ENCODE measurements around the gene PIRT. TPM values are rescaled to one million over a fixed set of nuclear protein-coding genes. Genes with fewer than 3 reads are reported as not detected.

The PIRT gene
- polyA plus RNA-seq (2013), result not detected in 2 replicates

- peak within 1 kb of the TSS; percentile 36 for H3K9ac ChIP-seq (ENCODE audit: low read length)
Observed at GRCh38 chr17:10837921-10838320, at the start of gene PIRT. TSS of gene PIRT (minus strand) at chr17:10838087. CDS start at chr17:10825645, 12,442 bp downstream.

GRCh38 chr17:10881959-10882358 is 44.1 kb upstream of the PIRT start:
- Histone ChIP-seq H3K4me2 (ENCODE audit: low read length) (no peak overlapping the region), H4K12ac (ENCODE audit: low read depth, low read length) (no peak overlapping the region), H3K4ac (ENCODE audit: low read depth, low read length) (no peak overlapping the region), H3K9ac (ENCODE audit: low read length) (no peak overlapping the region), H2BK5ac (ENCODE audit: low read depth, low read length, poor library complexity) (no peak overlapping the region), H3K79me1 (ENCODE audit: low read length) (no peaks in the 10 kb centered on the region), H3K79me2 (ENCODE audit: control insufficient read depth, insufficient read depth, low read length, poor library complexity) (no peaks in the 10 kb centered on the region), H3K9me3 (ENCODE audit: insufficient read depth, low read depth, low read length) (no peaks in the 10 kb centered on the region), H4K91ac (ENCODE audit: low read depth, low read length) (no peak overlapping the region), H2AK5ac (ENCODE audit: low read length) (no peak overlapping the region), H2AFZ (ENCODE audit: insufficient read depth, low read length, poor library complexity) (no peak overlapping the region), H3K27ac (ENCODE audit: low read depth, low read length) (no peak overlapping the region), H3K36me3 (ENCODE audit: control insufficient read depth in 1 of 2, insufficient read depth in 2 of 2, low read length in 2 of 2) (no peaks in the 10 kb centered on the region), H2BK12ac (ENCODE audit: low read length) (no peak overlapping the region), H3K18ac (ENCODE audit: low read length) (no peak overlapping the region), H4K8ac (ENCODE audit: low read depth, low read length) (no peak overlapping the region), H3K4me1 (ENCODE audit: control insufficient read depth in 1 of 2, insufficient read depth in 2 of 2, low read length in 2 of 2) (no peaks in the 10 kb centered on the region), H3K14ac (ENCODE audit: low read length) (no peak overlapping the region), H3K27me3 (ENCODE audit: insufficient read depth, low read length) (no peaks in the 10 kb centered on the region), H3K23ac (ENCODE audit: low read length) (no peak overlapping the region), H3K4me3 (ENCODE audit: low read depth, low read length) (no peak overlapping the region), H2BK120ac (ENCODE audit: insufficient read depth, low read length, poor library complexity) (no peak overlapping the region)
- WGBS (ENCODE audit: extremely low coverage, insufficient coverage, insufficient read length), result 100% methylated on average over 1 of the region's 4 CpGs
- DNase-seq, result no peak

More at GRCh38 chr17:10837921-10838320, at the start of gene PIRT:
- no peak within 1 kb of the TSS for H3K27ac ChIP-seq (ENCODE audit: low read depth, low read length)
- no peak within 1 kb of the TSS for H4K8ac ChIP-seq (ENCODE audit: low read depth, low read length)
- no peak within 1 kb of the TSS for H4K12ac ChIP-seq (ENCODE audit: low read depth, low read length)
- H3K4ac ChIP-seq (ENCODE audit: low read depth, low read length), result no peak within 1 kb of the TSS
- H3K4me1 ChIP-seq (ENCODE audit: control insufficient read depth in 1 of 2, insufficient read depth in 2 of 2, low read length in 2 of 2), result no peaks in the 10 kb centered on the region
- no peak within 1 kb of the TSS for H2BK5ac ChIP-seq (ENCODE audit: low read depth, low read length, poor library complexity)
- no peak within 1 kb of the TSS for H2BK120ac ChIP-seq (ENCODE audit: insufficient read depth, low read length, poor library complexity)
- WGBS (ENCODE audit: extremely low coverage, insufficient coverage, insufficient read length), result no CpG with 5 or more reads among the region's 8 CpGs
- no peaks in the 10 kb centered on the region for H3K9me3 ChIP-seq (ENCODE audit: insufficient read depth, low read depth, low read length)
- no peak within 1 kb of the TSS for H4K91ac ChIP-seq (ENCODE audit: low read depth, low read length)
- H3K36me3 ChIP-seq (ENCODE audit: control insufficient read depth in 1 of 2, insufficient read depth in 2 of 2, low read length in 2 of 2), result no peaks in the 10 kb centered on the region
- no peak within 1 kb of the TSS for H3K18ac ChIP-seq (ENCODE audit: low read length)
- no peak within 1 kb of the TSS for H2AFZ ChIP-seq (ENCODE audit: insufficient read depth, low read length, poor library complexity)
- H3K14ac ChIP-seq (ENCODE audit: low read length), result no peak within 1 kb of the TSS
- H3K4me2 ChIP-seq (ENCODE audit: low read length), result no peak within 1 kb of the TSS
- H3K27me3 ChIP-seq (ENCODE audit: insufficient read depth, low read length), result no peaks in the 10 kb centered on the region
- no peak within 1 kb of the TSS for H2AK5ac ChIP-seq (ENCODE audit: low read length)
- no peak for DNase-seq
- H3K23ac ChIP-seq (ENCODE audit: low read length), result no peak within 1 kb of the TSS
- no peak within 1 kb of the TSS for H3K4me3 ChIP-seq (ENCODE audit: low read depth, low read length)
- H3K79me2 ChIP-seq (ENCODE audit: control insufficient read depth, insufficient read depth, low read length, poor library complexity), result no peaks in the 10 kb centered on the region
- no peak within 1 kb of the TSS for H2BK12ac ChIP-seq (ENCODE audit: low read length)
- H3K79me1 ChIP-seq (ENCODE audit: low read length), result no peaks in the 10 kb centered on the region

- no peaks in the 10 kb centered on the region for H3K79me1 ChIP-seq (ENCODE audit: low read length)
- no peak overlapping the region for H4K8ac ChIP-seq (ENCODE audit: low read depth, low read length)
- no peak overlapping the region for H2AK5ac ChIP-seq (ENCODE audit: low read length)
- H3K4ac ChIP-seq (ENCODE audit: low read depth, low read length), result no peak overlapping the region
- no CpG with 5 or more reads among the region's 9 CpGs for WGBS (ENCODE audit: extremely low coverage, insufficient coverage, insufficient read length)
- no peak overlapping the region for H2AFZ ChIP-seq (ENCODE audit: insufficient read depth, low read length, poor library complexity)
- no peak overlapping the region for H2BK120ac ChIP-seq (ENCODE audit: insufficient read depth, low read length, poor library complexity)
- H3K4me2 ChIP-seq (ENCODE audit: low read length), result no peak overlapping the region
- H4K91ac ChIP-seq (ENCODE audit: low read depth, low read length), result no peak overlapping the region
- H3K23ac ChIP-seq (ENCODE audit: low read length), result no peak overlapping the region
- no peak overlapping the region for H3K14ac ChIP-seq (ENCODE audit: low read length)
- H3K9ac ChIP-seq (ENCODE audit: low read length), result no peak overlapping the region
- H3K27ac ChIP-seq (ENCODE audit: low read depth, low read length), result no peak overlapping the region
- no peak overlapping the region for H2BK12ac ChIP-seq (ENCODE audit: low read length)
- no peaks in the 10 kb centered on the region for H3K4me1 ChIP-seq (ENCODE audit: control insufficient read depth in 1 of 2, insufficient read depth in 2 of 2, low read length in 2 of 2)
- H3K27me3 ChIP-seq (ENCODE audit: insufficient read depth, low read length), result no peaks in the 10 kb centered on the region
- no peaks in the 10 kb centered on the region for H3K36me3 ChIP-seq (ENCODE audit: control insufficient read depth in 1 of 2, insufficient read depth in 2 of 2, low read length in 2 of 2)
- peak in 1 of 2 donors; percentile 41 for DNase-seq
- no peak overlapping the region for H4K12ac ChIP-seq (ENCODE audit: low read depth, low read length)
- H3K18ac ChIP-seq (ENCODE audit: low read length), result no peak overlapping the region
- no peaks in the 10 kb centered on the region for H3K9me3 ChIP-seq (ENCODE audit: insufficient read depth, low read depth, low read length)
- H2BK5ac ChIP-seq (ENCODE audit: low read depth, low read length, poor library complexity), result no peak overlapping the region
- no peak overlapping the region for H3K4me3 ChIP-seq (ENCODE audit: low read depth, low read length)
- no peaks in the 10 kb centered on the region for H3K79me2 ChIP-seq (ENCODE audit: control insufficient read depth, insufficient read depth, low read length, poor library complexity)
Observed at GRCh38 chr17:10879190-10879836, 41.4 kb upstream of the PIRT start.

- H3K18ac ChIP-seq (ENCODE audit: low read length), result no peak overlapping the region
- peak; percentile 24 to 68 for DNase-seq
- H2BK120ac ChIP-seq (ENCODE audit: insufficient read depth, low read length, poor library complexity), result no peak overlapping the region
- H3K4me3 ChIP-seq (ENCODE audit: low read depth, low read length), result no peak overlapping the region
- H3K27ac ChIP-seq (ENCODE audit: low read depth, low read length), result no peak overlapping the region
- no peaks in the 10 kb centered on the region for H3K4me1 ChIP-seq (ENCODE audit: control insufficient read depth in 1 of 2, insufficient read depth in 2 of 2, low read length in 2 of 2)
- H4K12ac ChIP-seq (ENCODE audit: low read depth, low read length), result no peak overlapping the region
- no CpG with 5 or more reads among the region's 7 CpGs for WGBS (ENCODE audit: extremely low coverage, insufficient coverage, insufficient read length)
- no peak overlapping the region for H2BK12ac ChIP-seq (ENCODE audit: low read length)
- H2BK5ac ChIP-seq (ENCODE audit: low read depth, low read length, poor library complexity), result no peak overlapping the region
- no peaks in the 10 kb centered on the region for H3K79me2 ChIP-seq (ENCODE audit: control insufficient read depth, insufficient read depth, low read length, poor library complexity)
- no peak overlapping the region for H3K9ac ChIP-seq (ENCODE audit: low read length)
- no peak overlapping the region for H3K23ac ChIP-seq (ENCODE audit: low read length)
- no peaks in the 10 kb centered on the region for H3K27me3 ChIP-seq (ENCODE audit: insufficient read depth, low read length)
- H4K91ac ChIP-seq (ENCODE audit: low read depth, low read length), result no peak overlapping the region
- no peak overlapping the region for H2AK5ac ChIP-seq (ENCODE audit: low read length)
- no peak overlapping the region for H4K8ac ChIP-seq (ENCODE audit: low read depth, low read length)
- no peak overlapping the region for H3K4ac ChIP-seq (ENCODE audit: low read depth, low read length)
- H3K14ac ChIP-seq (ENCODE audit: low read length), result no peak overlapping the region
- H3K4me2 ChIP-seq (ENCODE audit: low read length), result no peak overlapping the region
- no peaks in the 10 kb centered on the region for H3K36me3 ChIP-seq (ENCODE audit: control insufficient read depth in 1 of 2, insufficient read depth in 2 of 2, low read length in 2 of 2)
- no peaks in the 10 kb centered on the region for H3K79me1 ChIP-seq (ENCODE audit: low read length)
- no peaks in the 10 kb centered on the region for H3K9me3 ChIP-seq (ENCODE audit: insufficient read depth, low read depth, low read length)
- H2AFZ ChIP-seq (ENCODE audit: insufficient read depth, low read length, poor library complexity), result no peak overlapping the region
Observed at GRCh38 chr17:10875984-10876555, 38.2 kb upstream of the PIRT start.

Data from trophoblast cell (in vitro differentiated cells and primary cell).